ENCODE results near the gene HOXB9. TPM values are rescaled to one million over a fixed set of nuclear protein-coding genes. Genes with fewer than 3 reads are reported as not detected.

Gene HOXB9
- polyA plus RNA-seq, 3 donors: 68.2 to 73.4 (median 69.0) TPM

DNA sequence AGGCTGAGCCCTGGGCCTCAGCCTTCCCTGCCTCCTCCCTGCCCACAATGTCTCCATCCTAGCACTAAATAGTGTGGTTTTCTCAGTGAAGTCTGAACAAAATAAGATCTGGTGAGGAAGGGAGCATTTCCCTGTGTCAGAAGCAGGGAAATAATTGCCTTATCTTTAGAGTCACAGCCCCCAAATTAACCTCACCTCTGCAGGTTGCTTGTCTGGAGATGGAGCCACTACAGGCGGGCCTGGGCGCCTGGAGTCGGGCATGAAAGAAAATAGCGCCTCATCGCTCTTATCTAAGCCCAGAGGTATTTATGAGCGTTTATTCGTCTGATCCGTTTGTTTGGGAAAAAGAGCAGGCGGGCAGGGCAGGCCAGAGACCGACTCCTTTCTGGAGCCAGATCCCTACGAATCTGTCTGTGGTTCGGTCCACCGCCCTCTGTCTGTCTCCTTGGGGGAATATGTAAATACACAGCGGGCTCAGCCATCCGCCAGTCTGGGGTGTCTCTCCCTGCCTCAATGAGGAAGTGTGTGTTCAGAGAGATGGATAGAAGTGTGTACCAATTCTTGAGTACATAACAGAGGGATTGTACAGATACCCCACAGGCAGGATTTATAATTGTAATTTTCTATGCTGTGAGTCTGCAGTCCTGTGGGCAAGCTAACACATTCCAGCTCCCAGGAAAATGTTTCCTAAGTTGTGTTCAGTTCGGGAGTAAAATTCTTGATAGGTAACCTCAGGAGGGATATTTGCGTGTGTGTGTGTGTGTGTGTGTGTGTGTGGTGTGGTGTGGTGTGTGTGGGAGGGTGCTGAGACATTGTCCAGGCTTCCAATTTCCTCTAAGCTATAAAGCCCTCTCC, 25.7 kb downstream of the HOXB9 start:
- DNase-seq: no peak

DNA sequence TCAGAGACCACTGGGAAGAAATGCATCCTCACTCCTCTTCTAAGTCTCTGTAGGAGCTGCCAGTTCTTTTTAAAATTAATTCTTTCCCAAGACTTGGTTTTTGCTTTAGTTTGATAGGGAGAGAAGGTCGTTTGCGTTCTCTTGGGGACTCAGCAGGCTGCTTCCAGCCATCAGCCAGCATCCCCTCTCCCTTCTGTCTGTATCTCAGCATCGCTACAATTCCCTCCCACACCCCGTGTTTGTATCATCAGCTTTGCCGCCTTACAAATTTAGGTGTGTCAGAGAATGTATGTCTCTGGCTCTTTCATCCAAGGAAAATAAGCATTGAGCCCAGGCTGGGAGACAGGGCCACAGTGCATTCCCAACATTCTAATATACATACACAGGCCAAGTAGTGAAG, 26.8 kb downstream of the HOXB9 start:
- DNase-seq: no peak

DNA sequence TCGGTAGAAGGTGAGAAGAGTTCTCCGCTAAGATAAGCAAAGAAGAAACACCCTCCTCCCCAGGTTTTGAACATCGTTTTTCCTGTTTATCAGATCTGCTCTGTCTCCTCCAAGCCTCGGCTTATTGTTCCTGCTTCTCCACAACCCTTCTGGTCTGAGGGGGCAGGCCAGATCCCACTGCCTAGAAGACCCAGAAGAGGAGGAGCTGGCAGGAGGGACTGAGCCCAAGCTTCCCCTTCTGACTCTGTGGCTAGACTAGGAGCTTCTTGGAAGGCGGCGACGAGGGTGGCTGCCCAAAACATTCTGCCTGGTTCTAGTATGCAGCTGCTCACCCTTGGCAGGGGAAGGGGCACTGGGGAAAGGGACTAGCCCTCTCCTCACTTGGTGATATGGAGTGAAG, 27.4 kb downstream of the HOXB9 start:
- DNase-seq: no peak

DNA sequence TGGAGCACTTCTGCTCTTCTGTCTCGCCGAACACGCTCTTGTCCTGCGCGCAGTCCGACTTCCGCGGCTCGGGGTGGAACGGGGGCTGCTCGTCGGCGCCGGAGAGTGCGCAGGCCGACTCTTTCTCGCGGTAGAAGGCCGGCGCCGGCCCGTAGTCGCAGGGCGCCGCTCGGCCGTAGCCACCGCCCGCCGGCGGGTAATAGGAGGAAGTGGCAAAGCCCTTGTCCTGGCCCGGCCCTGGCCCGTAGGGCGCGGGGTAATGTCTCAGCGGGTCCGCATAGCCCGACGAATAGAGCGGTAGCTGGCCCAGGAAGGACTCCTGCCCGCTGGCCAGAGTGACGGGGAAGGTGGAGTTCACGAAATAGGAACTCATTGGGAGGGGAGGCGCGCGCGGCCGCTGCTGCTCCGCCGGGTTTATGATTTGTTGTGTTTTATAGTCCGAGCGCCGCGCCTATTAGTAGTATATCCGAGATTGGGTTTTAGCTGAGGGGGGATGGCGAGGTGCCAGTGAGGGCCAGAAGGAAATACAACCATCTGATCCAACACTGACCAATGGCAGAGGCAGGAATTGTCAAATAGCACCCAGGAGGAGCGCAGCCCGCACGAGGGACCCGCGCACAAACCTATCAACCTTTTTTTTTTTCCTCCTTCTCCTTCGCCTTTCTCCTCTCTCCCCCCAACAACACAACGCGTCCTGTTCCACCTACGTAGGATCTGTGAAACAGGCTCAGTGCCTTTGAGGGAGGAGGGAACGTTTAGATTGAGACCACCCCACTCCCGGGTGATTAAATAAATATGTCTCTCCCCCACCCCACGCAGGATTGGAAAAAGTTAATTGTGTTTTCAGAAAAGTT, 28.2 kb downstream of the HOXB9 start:
- no peak for DNase-seq

DNA sequence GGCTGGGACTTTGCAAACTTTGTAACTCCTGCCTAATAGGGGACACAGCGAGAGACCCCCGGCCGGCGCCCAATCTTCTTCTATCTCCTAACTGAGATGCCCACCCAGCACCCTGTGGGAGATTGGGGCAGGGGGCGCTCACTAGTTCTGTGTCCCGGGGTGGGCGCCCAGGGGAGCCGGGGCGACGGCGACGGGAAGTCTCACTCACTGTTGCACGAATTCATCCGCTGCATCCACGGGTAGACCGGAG, 28.7 kb downstream of the HOXB9 start:
- DNase-seq: no peak

DNA sequence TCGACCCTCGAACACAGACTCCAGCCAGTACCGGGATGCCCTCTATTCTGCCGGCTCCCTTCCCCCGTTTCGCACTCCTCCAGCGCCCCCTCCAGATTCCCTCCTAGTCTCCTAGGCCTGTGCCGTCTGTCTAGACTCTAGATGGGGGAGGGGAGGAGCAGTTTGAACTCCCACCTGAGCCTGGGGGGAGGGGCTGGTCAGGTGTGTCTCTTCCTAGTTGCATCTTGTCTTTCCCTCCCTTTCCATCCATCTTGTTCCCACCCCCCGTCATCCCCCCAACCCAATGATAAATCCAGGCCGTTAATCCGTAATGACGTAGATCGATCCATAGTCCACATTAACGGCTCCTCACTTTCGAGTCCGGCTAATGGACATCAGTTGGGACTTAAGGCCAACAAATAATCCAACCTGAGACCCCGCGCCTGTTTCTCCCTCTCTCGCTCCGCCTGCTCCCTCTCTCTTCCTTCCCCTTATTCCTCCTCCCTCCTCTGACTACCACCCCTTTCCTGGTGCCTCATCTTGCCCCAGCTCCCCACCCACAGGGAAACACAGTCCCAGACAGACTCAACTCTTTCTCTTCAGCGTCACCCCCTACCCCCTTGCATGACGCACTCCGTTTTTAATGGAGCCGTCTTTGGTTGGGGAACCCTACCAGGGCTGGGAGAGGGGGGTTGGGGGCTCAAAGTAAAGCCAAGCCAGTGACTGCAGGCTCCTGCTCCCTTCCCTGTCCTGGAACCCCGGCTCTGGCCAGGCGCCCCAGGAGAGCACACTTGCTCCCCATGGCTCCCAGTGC, 29.2 kb downstream of the HOXB9 start:
- no peak for DNase-seq

DNA sequence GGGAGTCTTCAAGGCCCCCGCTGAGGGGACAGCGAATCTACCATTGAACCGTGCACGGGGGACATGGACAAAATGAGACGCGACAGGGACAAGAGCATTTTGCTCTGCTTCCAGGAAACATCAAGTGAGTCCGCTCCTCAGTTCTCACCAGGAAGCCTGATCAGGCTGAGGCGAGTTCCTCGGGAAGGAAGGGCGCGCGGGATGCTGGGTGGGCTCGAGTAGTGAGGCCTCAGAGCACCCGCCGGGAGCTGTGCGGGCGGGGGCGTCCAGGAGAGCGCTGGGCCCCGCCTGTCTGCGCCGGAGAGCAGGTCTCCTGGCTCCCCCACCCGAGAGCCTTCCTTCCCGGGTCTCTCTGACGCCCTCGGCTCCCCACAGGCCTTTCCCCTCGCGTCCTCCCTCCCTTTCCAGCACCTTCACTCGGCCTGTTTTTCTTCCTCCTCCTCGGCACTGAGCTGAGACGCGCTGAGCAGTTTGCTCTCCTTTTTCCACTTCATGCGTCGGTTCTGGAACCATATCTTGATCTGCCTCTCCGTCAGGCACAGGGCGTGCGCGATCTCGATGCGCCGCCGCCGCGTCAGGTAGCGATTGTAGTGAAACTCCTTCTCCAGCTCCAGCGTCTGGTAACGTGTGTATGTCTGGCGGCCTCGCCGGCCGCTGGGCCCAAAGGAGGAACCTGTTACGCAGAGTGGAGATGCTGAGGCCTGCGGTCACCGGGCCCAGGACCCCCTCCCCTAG, 30.0 kb downstream of the HOXB9 start:
- DNase-seq: no peak

DNA sequence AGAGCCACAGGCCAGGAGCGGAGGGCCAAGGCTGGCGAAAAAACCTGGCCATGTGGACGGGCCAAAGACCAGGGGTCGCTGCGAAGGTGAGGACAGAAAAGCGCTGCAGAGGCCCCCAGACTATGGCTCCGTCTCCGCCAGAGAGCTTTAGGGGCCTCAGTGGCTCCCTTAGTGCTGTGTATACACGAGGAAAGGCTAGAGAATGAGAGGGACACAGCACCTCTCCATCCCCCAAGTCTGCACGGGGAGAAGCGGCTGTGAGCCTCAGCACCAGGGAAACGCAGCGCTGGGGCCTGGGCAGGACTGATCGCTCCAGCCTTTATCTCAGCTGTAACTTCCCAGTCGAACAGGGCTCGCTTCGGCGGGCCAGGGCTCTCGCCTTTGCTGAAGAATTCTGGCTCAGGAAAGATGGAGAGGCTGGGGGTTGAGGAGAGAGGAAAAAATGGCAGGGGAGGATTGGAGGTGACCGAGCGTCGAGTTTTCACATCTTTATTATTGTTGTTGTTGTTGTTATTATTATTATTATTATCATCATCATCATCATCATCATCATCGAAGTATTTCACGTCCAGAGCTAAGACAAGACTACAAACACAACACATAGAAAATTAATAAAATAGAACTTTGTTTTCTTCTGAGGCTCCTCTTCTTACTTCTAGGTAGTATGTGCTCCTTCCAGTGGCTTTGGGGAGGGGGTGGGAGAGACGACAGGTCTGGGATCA, 30.7 kb downstream of the HOXB9 start:
- no peak for DNase-seq

DNA sequence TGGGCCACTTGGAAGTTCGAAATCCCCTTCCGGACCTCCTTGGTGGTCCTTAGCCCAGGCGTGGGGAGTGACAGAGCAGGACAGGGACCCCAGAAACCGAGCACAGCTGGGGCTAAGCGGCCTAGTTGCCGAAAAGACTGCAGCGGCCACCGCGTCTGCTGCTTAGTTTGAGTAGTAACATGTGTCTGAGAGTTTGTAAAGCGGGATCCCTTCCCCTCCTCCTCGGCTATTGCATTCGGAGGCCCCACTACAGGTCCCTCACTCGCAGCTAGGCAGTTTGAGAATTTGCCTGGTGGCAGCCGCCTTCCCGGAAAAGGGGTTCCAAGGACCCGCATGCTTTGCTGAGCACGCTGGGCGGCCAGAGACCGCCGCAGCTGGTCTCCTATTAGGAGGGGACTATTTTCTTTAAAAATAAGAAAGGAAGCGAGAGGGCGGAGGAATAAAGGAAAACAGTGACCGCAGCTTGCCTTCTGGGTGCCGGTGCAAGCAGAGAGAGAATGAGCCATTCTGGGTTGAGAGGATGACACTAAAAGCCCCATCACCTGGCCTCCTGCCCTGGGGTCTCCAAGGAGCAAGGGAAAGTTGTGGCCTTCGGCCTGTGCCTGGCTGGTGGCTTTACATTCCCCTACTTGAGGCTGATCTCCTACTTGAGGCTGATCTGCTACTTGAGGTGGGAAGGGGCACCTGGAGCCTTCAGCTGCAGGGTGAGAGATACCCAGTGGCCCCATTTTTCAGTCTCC, 31.4 kb downstream of the HOXB9 start:
- DNase-seq: no peak

DNA sequence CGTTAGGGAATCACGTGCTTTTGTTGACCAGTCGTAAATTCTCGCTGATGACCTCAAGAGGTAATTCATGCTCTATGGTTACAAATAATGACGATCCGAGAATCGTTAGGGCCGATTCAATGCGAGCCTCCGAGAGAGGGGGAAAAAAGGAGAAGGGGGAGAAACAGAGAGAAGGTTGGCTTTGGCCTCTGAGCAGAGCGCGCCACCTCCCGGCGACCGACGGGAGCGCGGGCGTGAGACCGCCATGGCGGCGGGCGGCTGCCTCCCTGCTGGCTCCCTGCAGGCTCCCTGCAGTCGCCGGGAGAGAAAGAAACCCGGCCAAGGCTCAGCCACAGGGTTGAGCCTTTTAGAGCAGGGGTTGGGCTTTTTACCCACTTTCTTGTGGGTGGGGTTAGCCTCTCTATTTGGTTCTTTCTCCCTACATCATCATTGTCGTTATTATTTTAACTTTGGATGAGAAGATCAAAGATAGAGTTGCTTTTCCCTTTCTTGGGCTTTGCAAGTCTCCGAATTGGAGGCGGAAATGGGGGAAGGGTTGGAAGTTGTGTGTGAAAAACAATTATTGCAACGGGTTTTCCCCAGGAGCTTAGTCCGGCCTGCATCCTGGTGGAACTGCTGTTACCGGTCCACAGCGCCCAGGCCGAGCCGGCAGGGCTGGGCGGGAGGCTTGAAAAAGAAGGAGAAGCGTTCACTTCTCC, 32.2 kb downstream of the HOXB9 start:
- DNase-seq: peak; percentile 93

DNA sequence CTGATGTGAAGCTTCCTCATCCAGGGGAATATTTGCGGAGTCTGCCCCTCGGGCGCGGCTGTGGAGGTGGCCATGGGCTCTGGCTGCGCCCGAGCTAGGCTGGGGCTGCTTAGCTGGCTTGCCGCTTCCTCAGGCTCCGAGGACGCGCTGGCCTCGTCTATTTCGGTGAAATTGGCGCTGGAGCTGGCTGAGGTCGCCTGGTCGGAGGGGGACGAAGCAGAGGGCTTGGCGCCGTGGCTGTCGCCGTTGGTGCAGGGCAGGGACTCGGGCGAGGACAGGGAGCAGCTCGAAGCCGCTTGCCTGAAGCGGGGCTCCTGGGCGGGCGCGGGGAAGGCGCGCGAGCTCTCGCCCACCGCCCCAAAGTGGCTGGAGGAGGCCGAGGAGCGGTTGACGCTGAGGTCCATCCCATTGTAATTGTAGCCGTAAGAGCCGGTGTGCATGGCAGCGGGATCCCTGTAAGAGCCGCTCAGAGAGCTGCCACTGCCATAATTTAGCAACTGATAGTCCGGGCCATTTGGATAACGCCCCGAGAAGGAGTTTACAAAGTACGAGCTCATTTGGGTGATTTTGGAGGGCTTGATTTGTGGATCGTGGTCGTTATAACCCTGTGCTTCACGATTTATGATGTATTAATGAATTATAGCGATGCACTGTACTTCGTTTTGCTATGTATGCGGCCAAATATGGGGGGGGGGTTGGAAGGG, 32.9 kb downstream of the HOXB9 start, which contains the start of gene HOXB5:
Gene HOXB5, minus strand, starts transcription at position 654 of the 704 bp plus-strand sequence. Its CDS starts 97 bp downstream, at position 557.
- no peak for DNase-seq

DNA sequence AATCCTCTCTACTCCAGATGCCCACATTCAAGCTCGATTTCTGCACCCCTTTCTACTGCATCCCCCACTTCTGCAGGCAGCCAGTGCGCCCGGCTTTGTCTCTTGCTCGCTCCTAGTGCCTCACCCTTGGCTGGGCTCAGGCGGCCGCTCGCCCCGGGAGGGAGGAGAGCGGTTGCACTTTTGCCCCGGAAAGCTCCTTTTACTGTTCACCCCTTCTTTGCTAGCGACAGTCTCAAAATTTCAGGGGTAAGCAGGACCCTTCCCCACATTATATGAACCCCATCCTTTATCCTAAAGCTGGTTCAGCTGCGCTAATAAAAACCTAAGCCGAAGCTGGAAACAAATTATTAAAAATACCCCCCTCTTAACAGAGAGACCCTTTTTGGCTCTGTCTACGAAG, 33.6 kb downstream of the HOXB9 start:
- DNase-seq: no peak

DNA sequence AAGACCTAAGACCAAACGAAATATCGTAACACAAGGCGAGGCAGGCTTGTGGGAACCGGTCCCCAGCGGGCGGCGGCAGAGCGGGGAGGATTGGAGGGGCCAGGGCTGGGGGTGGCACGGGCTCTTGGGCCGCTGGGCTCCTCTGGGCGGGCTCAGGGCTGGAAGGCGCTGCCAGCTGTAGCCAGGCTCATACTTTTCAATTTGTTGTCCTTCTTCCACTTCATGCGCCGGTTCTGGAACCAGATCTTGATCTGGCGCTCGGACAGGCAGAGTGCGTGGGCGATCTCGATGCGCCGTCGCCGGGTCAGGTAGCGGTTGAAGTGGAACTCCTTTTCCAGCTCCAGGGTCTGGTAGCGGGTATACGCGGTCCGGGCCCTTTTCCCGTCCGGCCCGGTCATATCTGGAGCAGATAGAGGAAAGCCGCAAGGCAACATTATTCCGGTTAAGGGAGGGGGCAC, 34.1 kb downstream of the HOXB9 start:
- no peak for DNase-seq

DNA sequence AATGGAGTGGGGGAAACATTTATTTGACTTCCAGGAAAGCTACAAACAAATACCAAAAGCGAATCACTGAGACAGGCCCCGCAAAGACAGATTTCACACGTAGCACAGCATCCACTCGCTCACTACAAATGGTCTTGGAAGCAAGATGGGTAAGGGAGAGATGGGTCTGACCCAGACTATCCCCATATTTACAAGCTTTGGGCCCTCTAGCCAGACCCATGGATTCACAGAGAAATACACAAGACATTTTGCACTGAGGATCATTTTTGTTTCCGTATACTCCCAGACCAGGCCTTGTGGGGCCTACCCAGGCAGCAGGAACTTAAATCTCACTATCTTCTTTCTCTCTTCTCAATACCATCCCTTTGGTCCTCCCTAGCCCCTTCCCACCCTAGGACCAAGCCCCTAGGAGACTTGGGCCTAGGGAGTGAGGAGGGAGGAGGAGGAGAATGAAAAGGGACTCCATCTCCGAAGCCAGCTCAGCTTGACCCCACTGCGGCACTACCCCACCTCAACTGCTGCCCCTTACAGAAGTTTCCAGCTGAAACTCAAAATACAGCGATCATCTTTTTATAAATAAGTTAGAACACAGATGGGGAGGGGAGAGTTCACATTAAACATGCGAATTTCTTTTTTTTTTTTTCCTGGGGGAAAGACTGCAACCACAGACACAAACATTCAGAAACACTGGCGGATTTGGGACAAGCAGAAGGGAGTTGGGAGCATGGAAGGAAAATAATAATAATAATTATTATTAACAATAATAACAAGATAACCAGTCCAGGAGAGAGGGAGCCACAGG, 34.7 kb downstream of the HOXB9 start:
- no peak for DNase-seq

DNA sequence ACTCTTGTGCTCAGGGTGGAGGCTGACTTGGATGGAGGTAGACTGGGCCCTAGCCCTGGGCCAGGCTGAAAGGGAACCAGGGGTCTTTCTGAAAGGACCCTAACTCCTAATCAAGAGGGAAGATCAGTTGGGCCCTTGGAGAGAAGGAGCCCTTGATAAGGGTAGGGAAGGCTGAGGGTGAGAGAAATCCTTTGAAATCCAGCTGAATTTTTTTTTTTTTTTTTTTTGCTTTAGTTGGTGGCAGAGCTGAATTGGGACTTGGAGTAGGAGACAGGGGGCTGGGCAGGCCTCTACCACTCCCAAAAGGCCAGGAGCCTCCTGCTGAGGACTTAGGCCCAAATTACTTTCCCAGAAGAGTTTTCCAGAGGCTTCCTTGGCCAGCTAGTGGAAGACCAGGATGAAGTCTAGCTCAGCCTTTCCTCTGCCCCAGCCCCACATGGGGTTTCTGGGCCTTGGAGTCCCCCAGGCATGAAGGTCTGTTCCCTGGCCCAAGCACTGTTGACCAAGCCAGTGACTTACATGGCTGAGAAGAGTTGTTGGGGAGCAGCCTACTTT, 35.5 kb downstream of the HOXB9 start:
- no peak for DNase-seq

DNA sequence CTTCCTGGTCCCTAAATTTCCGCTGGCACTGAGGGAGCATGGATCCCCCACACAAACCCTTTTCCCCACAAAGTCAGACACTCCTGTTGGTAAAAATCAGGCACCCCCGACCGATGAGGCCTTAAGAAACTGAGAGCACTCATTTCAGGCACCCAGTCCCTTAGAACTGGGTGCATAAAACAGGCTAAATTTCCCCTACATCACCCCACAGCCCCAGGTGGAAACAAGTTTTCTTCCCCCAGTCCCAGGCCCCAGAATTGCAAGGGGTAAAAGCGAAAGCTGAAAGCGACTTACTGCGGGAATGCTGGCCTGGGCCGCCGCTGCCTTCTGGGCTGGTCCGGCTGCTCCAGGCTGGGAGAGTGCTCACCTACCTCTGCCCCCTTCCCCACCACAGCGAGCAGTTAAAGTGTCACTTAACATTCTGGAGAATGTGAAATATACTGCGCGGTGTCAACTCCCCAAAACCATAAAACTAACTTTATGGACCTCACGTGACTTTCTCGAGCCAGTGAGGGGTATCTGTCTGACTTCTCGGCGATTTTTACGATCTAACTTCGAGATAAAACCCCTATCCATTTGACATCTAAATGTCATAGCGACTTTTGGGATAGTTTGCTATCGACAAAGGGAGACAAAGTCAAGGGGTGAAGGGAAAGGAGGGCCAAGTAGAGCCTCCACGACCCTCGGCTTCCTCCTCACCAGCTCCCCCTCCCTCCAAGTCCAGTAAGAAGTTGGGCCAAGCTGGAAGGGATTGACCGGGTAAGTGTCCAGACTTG, 36.1 kb downstream of the HOXB9 start, which contains the start of gene HOXB3:
Gene HOXB3, minus strand, starts transcription at position 411 of the 776 bp plus-strand sequence. CDS start 37,767 bp downstream, outside the sequence.
- DNase-seq: peak; percentile 96
